D721Med (cell line): ENCODE data around the gene C2orf76.

ENCODE experiments used
- DNase-seq: peaks from one replicate; pipeline ENCODE4 v3.0.0; 2011; ENCODE audit warnings: low spot score; ENCODE audit not compliant: insufficient read length
- FAIRE-seq: peaks from 2 replicates; lab custom pipeline; 2011; peaks lifted over from hg19 to GRCh38; lab: Jason Lieb, UNC
- TF ChIP-seq, protein P1 (sequence below): IDR thresholded peaks from 2 replicates; pipeline ENCODE4 v1.5.1; 2012; ENCODE audit warnings: mild to moderate bottlenecking, control low read depth; ENCODE audit not compliant: insufficient read depth; ENCODE audit errors: missing control alignments

Gene C2orf76

DNA sequence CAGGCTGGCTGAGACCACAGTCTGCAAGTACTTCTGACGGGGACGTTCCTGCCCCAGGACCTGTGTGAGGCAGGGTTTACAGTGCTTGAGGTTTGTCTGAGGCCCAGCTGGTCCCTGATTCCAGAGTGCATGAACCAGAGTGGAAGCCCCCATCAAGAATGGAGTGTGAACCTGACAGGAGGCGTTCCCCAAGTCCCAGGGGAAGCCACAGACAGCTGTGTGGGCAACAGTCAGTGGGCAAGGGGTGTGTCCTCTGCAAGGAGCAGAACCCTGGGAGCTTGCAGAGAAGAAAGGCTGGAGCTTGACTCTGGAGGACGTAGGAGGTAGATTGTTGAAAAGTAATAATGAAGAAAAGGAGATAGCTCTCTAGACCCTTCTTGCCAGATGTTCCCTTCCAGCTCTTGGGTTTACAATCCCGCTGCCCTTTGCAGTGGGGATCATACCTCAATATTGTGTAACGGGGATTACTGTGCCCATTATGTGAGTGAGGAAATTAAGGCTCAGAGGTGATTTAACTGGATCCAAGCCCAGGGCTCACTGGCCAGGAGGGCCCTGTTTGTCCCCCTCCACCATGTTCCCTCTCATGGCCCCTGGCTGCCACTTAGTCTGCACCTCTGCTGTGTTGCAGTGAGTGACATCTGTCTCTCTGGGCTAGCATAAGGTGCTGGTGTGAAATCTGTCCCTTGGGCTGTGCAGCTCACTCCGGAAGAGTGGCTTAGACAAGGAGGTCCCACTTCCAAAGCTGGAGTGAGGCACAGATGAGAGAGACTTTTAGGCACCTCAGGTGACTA, 6.3 kb upstream of the C2orf76 start:
- FAIRE-seq (no peak), DNase-seq (no peak)
- TF ChIP-seq, protein P1, sequence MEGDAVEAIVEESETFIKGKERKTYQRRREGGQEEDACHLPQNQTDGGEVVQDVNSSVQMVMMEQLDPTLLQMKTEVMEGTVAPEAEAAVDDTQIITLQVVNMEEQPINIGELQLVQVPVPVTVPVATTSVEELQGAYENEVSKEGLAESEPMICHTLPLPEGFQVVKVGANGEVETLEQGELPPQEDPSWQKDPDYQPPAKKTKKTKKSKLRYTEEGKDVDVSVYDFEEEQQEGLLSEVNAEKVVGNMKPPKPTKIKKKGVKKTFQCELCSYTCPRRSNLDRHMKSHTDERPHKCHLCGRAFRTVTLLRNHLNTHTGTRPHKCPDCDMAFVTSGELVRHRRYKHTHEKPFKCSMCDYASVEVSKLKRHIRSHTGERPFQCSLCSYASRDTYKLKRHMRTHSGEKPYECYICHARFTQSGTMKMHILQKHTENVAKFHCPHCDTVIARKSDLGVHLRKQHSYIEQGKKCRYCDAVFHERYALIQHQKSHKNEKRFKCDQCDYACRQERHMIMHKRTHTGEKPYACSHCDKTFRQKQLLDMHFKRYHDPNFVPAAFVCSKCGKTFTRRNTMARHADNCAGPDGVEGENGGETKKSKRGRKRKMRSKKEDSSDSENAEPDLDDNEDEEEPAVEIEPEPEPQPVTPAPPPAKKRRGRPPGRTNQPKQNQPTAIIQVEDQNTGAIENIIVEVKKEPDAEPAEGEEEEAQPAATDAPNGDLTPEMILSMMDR, result no peak

DNA sequence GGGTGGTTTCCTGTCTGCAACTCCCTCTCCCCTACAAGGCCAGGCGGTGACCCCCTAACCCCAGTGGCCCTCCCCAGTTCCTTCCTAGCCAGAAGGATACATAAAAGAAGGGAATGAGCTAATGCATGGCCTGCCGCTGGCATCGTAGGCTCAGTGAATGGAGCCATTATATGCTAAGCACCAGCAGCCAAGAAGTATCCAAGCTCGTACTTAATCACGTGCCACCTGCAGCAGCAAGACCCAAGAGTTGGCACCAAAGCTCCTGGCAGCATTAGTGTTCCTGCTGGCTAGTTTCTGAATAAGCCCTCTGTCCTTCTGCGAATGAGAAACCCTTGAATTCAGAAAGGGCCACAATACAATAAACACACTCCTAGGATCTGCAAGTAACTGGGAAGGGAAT, 4.5 kb upstream of the C2orf76 start:
- DNase-seq (no peak), FAIRE-seq (no peak)
- TF ChIP-seq, protein P1, result no peak

DNA sequence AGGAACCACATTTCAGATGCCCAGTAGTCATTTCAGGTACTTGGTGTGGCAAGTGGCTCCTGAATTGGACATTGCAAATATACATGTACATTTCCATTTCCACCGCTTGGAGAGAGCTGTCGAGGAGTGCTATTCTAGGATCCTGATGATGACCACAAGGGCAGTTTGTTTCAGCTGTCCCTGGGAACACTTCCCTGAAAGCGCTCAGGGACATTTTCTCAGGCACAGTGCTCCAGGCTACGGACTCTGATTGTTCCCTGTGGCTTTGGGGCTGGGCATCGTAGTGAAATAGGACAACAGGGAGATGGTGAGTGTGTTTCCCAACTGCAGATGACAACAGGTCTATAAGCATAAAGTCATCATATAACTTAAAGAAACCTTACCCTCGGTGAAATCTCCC, 3.2 kb upstream of the C2orf76 start:
- FAIRE-seq (no peak), DNase-seq (no peak)
- TF ChIP-seq, protein P1, result no peak

DNA sequence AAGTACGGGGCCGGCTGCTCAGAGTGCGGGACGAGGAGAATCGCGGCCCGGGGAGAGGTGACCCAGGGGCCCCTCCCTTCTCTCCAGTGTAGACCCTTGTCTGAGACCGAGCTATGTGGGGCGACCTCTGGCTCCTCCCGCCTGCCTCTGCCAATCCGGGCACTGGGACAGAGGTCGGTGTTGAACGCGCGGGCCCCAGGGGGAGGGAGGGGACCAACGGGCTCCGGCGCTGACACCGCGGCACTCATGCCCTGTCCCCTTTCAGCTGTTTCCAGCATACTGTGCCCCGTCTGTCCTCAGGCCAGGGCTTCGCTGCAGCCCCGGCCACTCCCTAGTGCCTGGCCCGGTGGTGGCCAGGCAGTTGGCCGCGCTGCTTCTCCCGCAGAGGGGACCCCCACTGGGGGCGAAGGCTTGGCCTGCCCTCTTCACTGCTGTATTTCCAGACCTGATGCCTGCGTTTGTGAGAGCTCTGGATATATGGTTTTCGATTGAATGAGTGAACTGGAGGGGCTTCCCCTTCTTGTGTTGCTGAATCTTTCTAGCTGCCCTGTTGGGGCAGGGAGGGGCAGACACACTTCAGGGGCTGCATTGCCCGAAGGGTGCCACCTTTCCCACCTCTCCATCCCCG, 952 bp upstream of the C2orf76 start:
- TF ChIP-seq, protein P1, result no peak
- FAIRE-seq (no peak), DNase-seq (peak; percentile 57)

DNA sequence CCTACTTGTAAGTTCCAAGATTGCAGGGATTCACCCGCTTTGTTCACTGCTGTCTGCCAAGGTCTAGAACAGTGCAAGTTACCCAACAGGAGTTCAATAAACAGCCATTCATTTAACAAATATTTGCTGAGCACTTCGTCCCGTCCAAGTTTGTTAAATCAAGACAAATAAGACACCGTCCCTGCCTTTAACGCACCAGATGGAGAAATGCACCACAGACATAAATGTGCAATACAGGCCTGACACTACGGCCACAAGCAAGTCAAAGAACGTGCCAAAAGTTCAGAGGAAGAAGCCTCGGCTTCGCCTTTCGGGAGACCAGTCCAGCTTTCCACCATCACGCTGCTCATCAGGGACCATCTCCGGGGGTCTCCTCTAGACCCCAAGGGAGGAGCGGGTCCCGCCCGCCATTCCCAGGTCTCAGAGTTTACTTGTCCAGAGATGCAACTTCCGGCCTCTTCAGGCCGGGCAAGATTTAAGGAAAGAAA, 429 bp downstream of the C2orf76 start:
- TF ChIP-seq, protein P1, result no peak
- DNase-seq (no peak), FAIRE-seq (no peak)

DNA sequence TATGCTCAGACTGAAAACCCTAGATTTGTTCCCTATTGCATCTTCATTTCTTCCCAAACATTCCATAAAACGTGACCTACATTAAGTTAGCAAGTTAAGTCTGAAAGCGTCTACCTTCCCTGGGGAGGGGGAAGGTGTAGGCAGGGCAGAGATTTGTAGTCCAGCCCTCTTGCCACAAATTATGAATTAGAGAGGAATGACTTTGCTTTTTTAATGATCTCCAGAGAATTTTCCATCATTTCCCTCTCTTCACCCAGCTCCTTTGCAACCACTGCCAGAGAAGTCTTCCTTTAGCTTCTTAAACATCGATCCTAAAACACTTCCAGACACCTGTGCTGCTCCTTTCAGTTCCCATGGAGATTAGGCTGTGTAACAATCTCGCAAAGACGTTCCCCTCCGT, 1.2 kb downstream of the C2orf76 start:
- no peak for DNase-seq
- FAIRE-seq, result no peak
- TF ChIP-seq, protein P1, result no peak

DNA sequence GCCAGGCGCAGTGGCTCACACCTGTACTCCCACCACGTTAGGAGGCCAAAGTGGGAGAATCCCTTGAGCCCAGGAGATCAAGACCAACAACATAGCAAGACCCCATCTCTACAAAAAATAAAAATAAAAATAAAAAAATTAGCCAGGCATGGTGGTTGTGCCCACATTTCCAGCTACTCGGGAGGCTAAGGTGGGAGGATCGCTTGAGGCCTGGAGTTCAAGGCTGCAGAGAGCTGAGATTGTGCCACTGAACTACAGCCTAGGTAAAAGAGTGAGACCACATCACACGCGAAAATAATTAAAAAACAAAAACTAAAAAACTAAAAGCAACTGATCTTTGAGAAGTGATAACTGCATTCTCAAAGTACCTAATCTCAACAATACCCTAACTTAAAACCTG, 1.8 kb downstream of the C2orf76 start:
- no peak for FAIRE-seq
- no peak for DNase-seq
- TF ChIP-seq, protein P1, result no peak
